Measurements from ENCODE around the gene HOMER2. TPM values are rescaled to one million over a fixed set of nuclear protein-coding genes. Genes with fewer than 3 reads are reported as not detected.

Gene HOMER2
- total and polyA plus RNA-seq, 10 donors, result 2.1 to 24.3 (median 11.7) TPM

- Histone ChIP-seq H3K27me3 (replicated peaks in 1 of 7) (no peaks in the 10 kb centered on the region), H3K4me1 (peaks cover 0 to 16% (median 7%) of the 10 kb centered on the region in 6 donors), H3K27ac (no peak overlapping the region), H3K36me3 (no peaks in the 10 kb centered on the region), H3K4me3 (no peak overlapping the region), H3K9me3 (no peaks in the 10 kb centered on the region)
- intact Hi-C loops (cut with DNase I; ENCODE audit: low total_unique reads), result no loop called here
- 17 to 65% (median 38%) methylated on average over 1 of the region's 1 CpG; no CpG with 5 or more reads in 1 of the 5 donors for WGBS, 5 donors
- TF ChIP-seq POLR2A (IDR thresholded peaks at IDR 0.05) (no peak), CTCF (IDR thresholded peaks at IDR 0.05 in 8 of 11, conservative IDR thresholded peaks at IDR 0.05 in 3 of 11) (no peak), POLR2AphosphoS5 (IDR thresholded peaks at IDR 0.05) (no peak)
- no peak for DNase-seq
Measured at GRCh38 chr15:82802497-82802896, 150.0 kb downstream of the HOMER2 start.

GRCh38 chr15:82799183-82799841 is 153.2 kb downstream of the HOMER2 start:
- Histone ChIP-seq H3K4me3 (no peak overlapping the region), H3K27ac (no peak overlapping the region), H3K27me3 (replicated peaks in 1 of 7) (no peaks in the 10 kb centered on the region), H3K4me1 (no peaks in the 10 kb centered on the region), H3K9me3 (peaks cover 0 to 3% (median 0%) of the 10 kb centered on the region in 8 donors), H3K36me3 (no peaks in the 10 kb centered on the region)
- TF ChIP-seq POLR2A (IDR thresholded peaks at IDR 0.05), result no peak
- TF ChIP-seq POLR2AphosphoS5 (IDR thresholded peaks at IDR 0.05), result no peak
- TF ChIP-seq CTCF (IDR thresholded peaks at IDR 0.05 in 8 of 11, conservative IDR thresholded peaks at IDR 0.05 in 3 of 11), result no peak
- intact Hi-C loops (cut with DNase I; ENCODE audit: low total_unique reads), result no loop called here
- WGBS, 5 donors, result 74 to 86% (median 82%) methylated on average over 7 of the region's 7 CpGs
- no peak for DNase-seq

Other genes starting within 250 kb of the HOMER2 start
- 1 to 10 TPM in 5 of 7 donors, under 1 TPM in 1, not detected in 1; 0.30 to 9.5 (median 1.5) TPM for gene AP3B2, start 242.8 kb downstream of the HOMER2 start, total RNA-seq
- under 1 TPM; 0.15 to 0.38 (median 0.22) TPM for gene AP3B2, start 242.8 kb downstream of the HOMER2 start, polyA plus RNA-seq
- gene FSD2, start 146.7 kb downstream of the HOMER2 start, total RNA-seq, result not detected
- under 1 TPM; 0.02 to 0.03 (median 0.02) TPM for gene FSD2, start 146.7 kb downstream of the HOMER2 start, polyA plus RNA-seq
- gene WHAMM, start 143.1 kb downstream of the HOMER2 start, total RNA-seq, result 10 to 100 TPM; 10.8 to 14.1 (median 12.8) TPM
- 1 to 10 TPM; 3.3 to 5.7 (median 4.4) TPM for gene WHAMM, start 143.1 kb downstream of the HOMER2 start, polyA plus RNA-seq
- gene RAMAC, start 33.5 kb upstream of the HOMER2 start, total RNA-seq, result 10 to 100 TPM; 12.8 to 19.4 (median 15.2) TPM
- 10 to 100 TPM; 18.0 to 22.4 (median 20.7) TPM for gene RAMAC, start 33.5 kb upstream of the HOMER2 start, polyA plus RNA-seq
- 10 to 100 TPM; 12.9 to 34.9 (median 20.6) TPM for gene C15orf40, start 58.9 kb upstream of the HOMER2 start, total RNA-seq
- 10 to 100 TPM; 22.8 to 26.8 (median 26.3) TPM for gene C15orf40, start 58.9 kb upstream of the HOMER2 start, polyA plus RNA-seq
- 10 to 100 TPM; 39.2 to 70.8 (median 48.6) TPM for gene BTBD1, start 114.5 kb upstream of the HOMER2 start, total RNA-seq
- 10 to 100 TPM; 14.9 to 22.0 (median 21.5) TPM for gene BTBD1, start 114.5 kb upstream of the HOMER2 start, polyA plus RNA-seq
- gene TM6SF1, start 154.9 kb upstream of the HOMER2 start, total RNA-seq, result 10 to 100 TPM in 5 of 7 donors, 1 to 10 TPM in 2; 7.0 to 15.0 (median 12.2) TPM
- 1 to 10 TPM; 4.5 to 5.9 (median 5.5) TPM for gene TM6SF1, start 154.9 kb upstream of the HOMER2 start, polyA plus RNA-seq